HEK293T (cell line): ENCODE results near the gene PLEKHA6.

Experiments used
- CTBP1 ChIP-seq: fragments of 450-650 bp; IDR thresholded peaks from 2 replicates; pipeline ENCODE4 v1.6.1; 2016; ENCODE audit warnings: borderline replicate concordance
- ELF4 ChIP-seq: fragments of 450-650 bp; IDR thresholded peaks from 2 replicates; pipeline ENCODE4 v1.6.1; 2017; ENCODE audit warnings: antibody characterized with exemption
- FOXA1 ChIP-seq: fragments of 450-650 bp; IDR thresholded peaks from 2 replicates; pipeline ENCODE4 v1.6.1; 2016; ENCODE audit warnings: mild to moderate bottlenecking
- FOXK2 ChIP-seq: fragments of 450-650 bp; IDR thresholded peaks from 2 replicates; pipeline ENCODE4 v1.6.1; 2016; ENCODE audit warnings: mild to moderate bottlenecking
- FOXM1 ChIP-seq: fragments of 450-650 bp; IDR thresholded peaks from 2 replicates; pipeline ENCODE4 v1.6.1; 2017; ENCODE audit warnings: mild to moderate bottlenecking, borderline replicate concordance
- HDGF ChIP-seq: fragments of 450-650 bp; IDR thresholded peaks from 2 replicates; pipeline ENCODE4 v1.6.1; 2017; ENCODE audit warnings: antibody characterized with exemption, borderline replicate concordance
- LEF1 ChIP-seq: fragments of 450-650 bp; IDR thresholded peaks from 2 replicates; pipeline ENCODE4 v1.6.1; 2017; ENCODE audit warnings: mild to moderate bottlenecking, borderline replicate concordance
- NFRKB ChIP-seq: fragments of 450-650 bp; IDR thresholded peaks from 2 replicates; pipeline ENCODE4 v1.6.1; 2016; ENCODE audit warnings: mild to moderate bottlenecking, moderate library complexity
- PKNOX1 ChIP-seq: fragments of 450-650 bp; IDR thresholded peaks from 2 replicates; pipeline ENCODE4 v1.6.1; 2016
- SP1 ChIP-seq: fragments of 450-650 bp; IDR thresholded peaks from 2 replicates; pipeline ENCODE4 v1.6.1; 2017
- SUZ12 ChIP-seq: fragments of 450-650 bp; IDR thresholded peaks from 2 replicates; pipeline ENCODE4 v1.6.1; 2016; ENCODE audit warnings: mild to moderate bottlenecking
- TARDBP ChIP-seq: fragments of 450-650 bp; IDR thresholded peaks from 2 replicates; pipeline ENCODE4 v1.6.1; 2016
- ZNF384 ChIP-seq: fragments of 450-650 bp; IDR thresholded peaks from 2 replicates; pipeline ENCODE4 v1.6.1; 2016

GRCh38 chr1:204334455-204334854, 25.3 kb downstream of the PLEKHA6 start:
- TF ChIP-seq FOXK2 (no peak), HDGF (no peak), ELF4 (no peak), LEF1 (no peak), SUZ12 (no peak), CTBP1 (no peak), SP1 (no peak), FOXA1 (no peak), PKNOX1 (no peak), ZNF384 (no peak), FOXM1 (no peak), NFRKB (no peak), TARDBP (no peak)
